Endodermal cell (in vitro differentiated cells): ENCODE results near the gene SOCS6. TPM values are rescaled to one million over a fixed set of nuclear protein-coding genes. Genes with fewer than 3 reads are reported as not detected.

ENCODE experiments used
- DNase-seq: peaks from one replicate; pipeline ENCODE4 v3.0.0-alpha.2; 2017
- H3K27ac ChIP-seq: 2 replicates; pipeline ENCODE4 v1.5.1; 2013; ENCODE audit warnings: mild to moderate bottlenecking, low read depth, low read length, moderate library complexity
- H3K27me3 ChIP-seq: 2 replicates; pipeline ENCODE4 v1.6.1; 2013; ENCODE audit warnings: mild to moderate bottlenecking, low read length, moderate library complexity; ENCODE audit not compliant: insufficient read depth, control insufficient read depth, poor library complexity, severe bottlenecking
- H3K36me3 ChIP-seq: 2 replicates; pipeline ENCODE4 v1.7.0; 2013; ENCODE audit warnings: mild to moderate bottlenecking, low read length, moderate library complexity; ENCODE audit not compliant: control insufficient read depth, insufficient read depth
- H3K4me1 ChIP-seq: one replicate; pipeline ENCODE4 v1.7.0; 2013; ENCODE audit warnings: low read length; ENCODE audit not compliant: control insufficient read depth, insufficient read depth
- H3K4me3 ChIP-seq: 2 replicates; pipeline ENCODE4 v1.5.1; 2013; ENCODE audit warnings: mild to moderate bottlenecking, low read length, moderate library complexity
- H3K9ac ChIP-seq: 2 replicates; pipeline ENCODE4 v1.6.1; 2013; ENCODE audit warnings: mild to moderate bottlenecking, low read length, moderate library complexity; ENCODE audit not compliant: poor library complexity, severe bottlenecking; ENCODE audit errors: extremely low read depth
- H3K9me3 ChIP-seq: 2 replicates; pipeline ENCODE4 v1.6.1; 2013; ENCODE audit warnings: mild to moderate bottlenecking, low read length, moderate library complexity; ENCODE audit not compliant: control insufficient read depth
- H3K27ac Mint-ChIP-seq: 2 replicates; pipeline ENCODE4 v1.8.0; 2020; ENCODE audit warnings: mixed read lengths
- H3K27me3 Mint-ChIP-seq: 2 replicates; pipeline ENCODE4 v1.8.0; 2021; ENCODE audit warnings: mild to moderate bottlenecking, mixed read lengths; ENCODE audit not compliant: insufficient read depth
- H3K36me3 Mint-ChIP-seq: 2 replicates; pipeline ENCODE4 v1.8.0; 2020; ENCODE audit warnings: low read depth, mixed read lengths
- H3K4me1 Mint-ChIP-seq: 2 replicates; pipeline ENCODE4 v1.8.0; 2020; ENCODE audit warnings: mixed read lengths
- H3K4me3 Mint-ChIP-seq: 2 replicates; pipeline ENCODE4 v1.8.0; 2020; ENCODE audit warnings: mild to moderate bottlenecking, moderate library complexity, mixed read lengths
- H3K9me3 Mint-ChIP-seq: 2 replicates; pipeline ENCODE4 v1.8.0; 2020; ENCODE audit warnings: mild to moderate bottlenecking, mixed read lengths
- WGBS, 2 experiments: methylation state at CpG; one replicate each; pipeline versions ENCODE4 v1.1.5 to v1.1.7; 2013; ENCODE audit warnings: missing lambda C conversion rate in 2 of 2, mixed read lengths in 1 of 2; ENCODE audit not compliant: insufficient coverage in 1 of 2, insufficient read length in 1 of 2; 5-methylcytosine and 5-hydroxymethylcytosine counted together
- total RNA-seq, 2 donors: library from RNA; stranded (reverse); fragmentation: NEBNext Ultra II Directional in 1 of 2; extraction: Animal tissue kit (Norgen Biotek cat#: 25700) in 1 of 2; gene quantifications; 2 replicates in 1 of 2; 3 replicates in 1 of 2; pipeline ENCODE4 v1.2.1, GENCODE V29; 2021
- TF ChIP-seq, protein P1 (sequence below): fragments of 200-600 bp; sonication (generic); conservative IDR thresholded peaks from 2 replicates; pipeline ENCODE4 v1.5.0; 2021; ENCODE audit warnings: antibody characterized with exemption, mild to moderate bottlenecking

Gene SOCS6
- total RNA-seq, 2 donors from 2014 or later: 28.2 to 30.0 TPM

DNA sequence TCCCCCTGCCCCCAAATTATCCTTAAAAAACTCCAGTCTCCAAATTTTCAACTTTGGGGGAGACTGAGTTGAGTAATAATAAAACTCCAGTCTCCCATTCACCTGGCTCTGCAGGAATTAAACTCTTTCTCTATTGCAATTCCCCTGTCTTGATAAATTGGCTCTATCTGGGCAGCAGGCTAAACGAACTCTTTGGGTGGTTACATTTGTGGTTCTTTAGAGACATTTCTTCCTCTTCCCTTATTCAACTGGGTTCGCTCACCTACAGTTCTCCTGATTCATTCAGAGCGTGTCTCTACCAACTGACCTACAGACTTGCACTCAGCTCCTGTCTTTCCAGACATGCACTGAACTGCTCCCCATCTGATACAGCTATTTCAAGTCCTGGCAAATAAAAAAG, 17.1 kb upstream of the SOCS6 start:
- Mint-ChIP-seq H3K36me3 (peaks cover 2% of the 10 kb centered on the region), H3K4me3 (no peak overlapping the region), H3K9me3 (peaks cover 38% of the 10 kb centered on the region), H3K27ac (no peak overlapping the region), H3K27me3 (peaks cover 7% of the 10 kb centered on the region), H3K4me1 (peaks cover 5% of the 10 kb centered on the region)
- TF ChIP-seq, protein P1, sequence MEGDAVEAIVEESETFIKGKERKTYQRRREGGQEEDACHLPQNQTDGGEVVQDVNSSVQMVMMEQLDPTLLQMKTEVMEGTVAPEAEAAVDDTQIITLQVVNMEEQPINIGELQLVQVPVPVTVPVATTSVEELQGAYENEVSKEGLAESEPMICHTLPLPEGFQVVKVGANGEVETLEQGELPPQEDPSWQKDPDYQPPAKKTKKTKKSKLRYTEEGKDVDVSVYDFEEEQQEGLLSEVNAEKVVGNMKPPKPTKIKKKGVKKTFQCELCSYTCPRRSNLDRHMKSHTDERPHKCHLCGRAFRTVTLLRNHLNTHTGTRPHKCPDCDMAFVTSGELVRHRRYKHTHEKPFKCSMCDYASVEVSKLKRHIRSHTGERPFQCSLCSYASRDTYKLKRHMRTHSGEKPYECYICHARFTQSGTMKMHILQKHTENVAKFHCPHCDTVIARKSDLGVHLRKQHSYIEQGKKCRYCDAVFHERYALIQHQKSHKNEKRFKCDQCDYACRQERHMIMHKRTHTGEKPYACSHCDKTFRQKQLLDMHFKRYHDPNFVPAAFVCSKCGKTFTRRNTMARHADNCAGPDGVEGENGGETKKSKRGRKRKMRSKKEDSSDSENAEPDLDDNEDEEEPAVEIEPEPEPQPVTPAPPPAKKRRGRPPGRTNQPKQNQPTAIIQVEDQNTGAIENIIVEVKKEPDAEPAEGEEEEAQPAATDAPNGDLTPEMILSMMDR: no peak
- no peaks in the 10 kb centered on the region for H3K27me3 ChIP-seq
- H3K36me3 ChIP-seq: peaks cover 3% of the 10 kb centered on the region
- no peak for DNase-seq
- H3K9me3 ChIP-seq: peaks cover 41% of the 10 kb centered on the region
- no peak overlapping the region for H3K9ac ChIP-seq
- WGBS, 2 experiments: 88 to 100% methylated on average over 2 to 3 of the region's 3 CpGs
- no peak overlapping the region for H3K27ac ChIP-seq
- H3K4me3 ChIP-seq: peak overlapping the region; percentile 64
- H3K4me1 ChIP-seq: peaks cover 4% of the 10 kb centered on the region

GRCh38 chr18:70273021-70273420, 15.8 kb upstream of the SOCS6 start:
- Histone ChIP-seq H3K9ac (no peak overlapping the region), H3K36me3 (peaks cover 3% of the 10 kb centered on the region), H3K27ac (no peak overlapping the region), H3K4me3 (no peak overlapping the region), H3K27me3 (no peaks in the 10 kb centered on the region), H3K4me1 (peaks cover 4% of the 10 kb centered on the region), H3K9me3 (peaks cover 41% of the 10 kb centered on the region)
- H3K4me3 Mint-ChIP-seq: no peak overlapping the region
- peaks cover 7% of the 10 kb centered on the region for H3K27me3 Mint-ChIP-seq
- WGBS, 2 experiments: 88% methylated on average over 1 of the region's 1 CpG; no CpG with 5 or more reads in 1 of the 2 experiments
- peaks cover 2% of the 10 kb centered on the region for H3K36me3 Mint-ChIP-seq
- H3K4me1 Mint-ChIP-seq: peaks cover 7% of the 10 kb centered on the region
- peaks cover 32% of the 10 kb centered on the region for H3K9me3 Mint-ChIP-seq
- no peak overlapping the region for H3K27ac Mint-ChIP-seq
- DNase-seq: no peak
- TF ChIP-seq, protein P1: no peak

DNA sequence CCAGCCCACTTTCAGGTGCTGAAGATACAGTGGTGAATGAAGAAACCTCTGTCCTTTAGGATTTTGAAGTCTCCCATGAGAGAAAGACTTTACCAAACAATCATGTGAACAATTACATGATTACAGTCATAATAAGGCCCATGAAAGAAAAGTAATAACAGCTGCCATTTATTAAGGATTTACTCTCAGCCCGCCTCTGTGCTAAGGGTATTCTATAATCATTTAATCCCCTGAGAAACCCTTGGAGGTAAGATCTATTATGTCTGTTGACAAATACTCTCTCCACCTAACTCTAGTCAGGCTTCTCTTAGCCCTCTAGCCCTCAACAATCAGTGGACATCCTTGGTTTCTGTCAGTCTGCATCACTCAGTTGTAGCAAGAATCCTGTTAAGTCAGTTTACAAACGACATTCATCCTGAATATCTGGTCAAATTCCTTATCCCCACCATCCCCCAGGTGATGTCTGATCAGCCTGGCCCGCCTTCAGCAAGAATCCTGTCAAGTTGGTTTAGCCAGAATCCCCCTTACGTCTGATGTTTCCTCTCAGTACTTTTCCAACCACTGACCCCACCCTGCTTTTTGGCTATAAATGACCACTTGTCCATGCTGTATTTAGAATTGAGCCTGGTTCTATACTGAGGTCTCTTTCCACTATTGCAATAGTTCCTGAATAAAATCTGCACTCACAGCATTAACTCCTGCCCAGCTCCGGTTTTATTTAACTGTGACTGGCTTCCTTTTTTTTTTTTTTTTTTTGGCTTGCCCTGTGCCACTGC, 12.2 kb upstream of the SOCS6 start:
- TF ChIP-seq, protein P1: no peak
- no peak overlapping the region for H3K9ac ChIP-seq
- no peak overlapping the region for H3K27ac ChIP-seq

More for the DNA sequence above, 12.2 kb upstream of the SOCS6 start:
- Mint-ChIP-seq H3K4me1 (peaks cover 7% of the 10 kb centered on the region), H3K9me3 (peaks cover 29% of the 10 kb centered on the region), H3K27me3 (peaks cover 6% of the 10 kb centered on the region), H3K4me3 (no peak overlapping the region), H3K27ac (no peak overlapping the region), H3K36me3 (peaks cover 2% of the 10 kb centered on the region)
- Histone ChIP-seq H3K4me3 (no peak overlapping the region), H3K4me1 (peaks cover 4% of the 10 kb centered on the region), H3K9me3 (peaks cover 43% of the 10 kb centered on the region), H3K27me3 (no peaks in the 10 kb centered on the region), H3K36me3 (no peaks in the 10 kb centered on the region)
- no peak for DNase-seq
- WGBS, 2 experiments: 88 to 97% methylated on average over 3 to 5 of the region's 5 CpGs
